Body of pancreas (tissue), 4 donors: ENCODE data around the gene GEMIN4. TPM values are rescaled to one million over a fixed set of nuclear protein-coding genes. Genes with fewer than 3 reads are reported as not detected.

ENCODE experiments used
- ATAC-seq: fragments of 150-250 bp; one replicate; pipeline ENCODE4 v1.9.1; 2016
- DNase-seq, 4 donors: peaks; one replicate each; pipeline ENCODE4 v3.0.0-alpha.2; 2019
- H3K27ac ChIP-seq, 4 donors: fragments of 200-600 bp; sonication (generic); 1 replicate in 3 of 4; 2 replicates in 1 of 4; pipeline versions ENCODE4 v1.5.1 to v1.6.1; 2016 to 2019; ENCODE audit warnings: mild to moderate bottlenecking in 1 of 4, mixed read lengths in 1 of 4, moderate library complexity in 1 of 4
- H3K27me3 ChIP-seq, 2 donors: fragments of 200-600 bp; sonication (generic); one replicate each; pipeline ENCODE4 v1.6.0; 2016; ENCODE audit warnings: mild to moderate bottlenecking in 1 of 2
- H3K36me3 ChIP-seq, 2 donors: fragments of 200-600 bp; sonication (generic); replicated peaks in 1 of 2; 2 replicates each; pipeline ENCODE4 v1.5.1; 2016; ENCODE audit warnings: low read depth in 2 of 2; ENCODE audit not compliant: insufficient read depth in 1 of 2
- H3K4me1 ChIP-seq: fragments of 200-600 bp; sonication (generic); one replicate; pipeline ENCODE4 v1.6.0; 2016
- H3K4me3 ChIP-seq, 2 donors: fragments of 200-600 bp; sonication (generic); 1 replicate in 1 of 2; 2 replicates in 1 of 2; pipeline ENCODE4 v1.5.1; 2016 to 2019
- H3K9me3 ChIP-seq, 3 donors: fragments of 200-600 bp; sonication (generic); 1 replicate in 2 of 3; 2 replicates in 1 of 3; pipeline ENCODE4 v1.5.1; 2016
- POLR2A ChIP-seq, 3 donors: fragments of 450-650 bp; IDR thresholded peaks; one replicate each; pipeline ENCODE4 v1.6.1; 2016; ENCODE audit warnings: antibody characterized with exemption in 3 of 3, mild to moderate bottlenecking in 2 of 3
- WGBS, 2 donors: methylation state at CpG; one replicate each; pipeline ENCODE4 v1.1.5; 2017; 5-methylcytosine and 5-hydroxymethylcytosine counted together
- intact Hi-C: fragments of 100-400 bp; cut with DNase I; formaldehyde crosslinking; loops from one replicate; pipeline ENCODE4 v1.15.1; 2023
- total RNA-seq, 2 donors: library from RNA; depleted of rRNA; stranded (reverse); fragments of >200 nt; gene quantifications; one replicate each; pipeline ENCODE4 v1.1.0, GENCODE V29; 2016
- TF ChIP-seq, protein P1 (sequence below), 7 experiments: fragments of 450-650 bp in 4 of 7; fragments of 200-600 bp in 3 of 7; sonication (generic) in 3 of 7; IDR thresholded peaks; one replicate each; pipeline ENCODE4 v1.5.1; 2016 to 2019; ENCODE audit warnings: antibody characterized with exemption in 7 of 7

GEMIN4 gene
- total RNA-seq, 2 donors from 2014 or later, result 5.6 to 7.3 TPM

DNA sequence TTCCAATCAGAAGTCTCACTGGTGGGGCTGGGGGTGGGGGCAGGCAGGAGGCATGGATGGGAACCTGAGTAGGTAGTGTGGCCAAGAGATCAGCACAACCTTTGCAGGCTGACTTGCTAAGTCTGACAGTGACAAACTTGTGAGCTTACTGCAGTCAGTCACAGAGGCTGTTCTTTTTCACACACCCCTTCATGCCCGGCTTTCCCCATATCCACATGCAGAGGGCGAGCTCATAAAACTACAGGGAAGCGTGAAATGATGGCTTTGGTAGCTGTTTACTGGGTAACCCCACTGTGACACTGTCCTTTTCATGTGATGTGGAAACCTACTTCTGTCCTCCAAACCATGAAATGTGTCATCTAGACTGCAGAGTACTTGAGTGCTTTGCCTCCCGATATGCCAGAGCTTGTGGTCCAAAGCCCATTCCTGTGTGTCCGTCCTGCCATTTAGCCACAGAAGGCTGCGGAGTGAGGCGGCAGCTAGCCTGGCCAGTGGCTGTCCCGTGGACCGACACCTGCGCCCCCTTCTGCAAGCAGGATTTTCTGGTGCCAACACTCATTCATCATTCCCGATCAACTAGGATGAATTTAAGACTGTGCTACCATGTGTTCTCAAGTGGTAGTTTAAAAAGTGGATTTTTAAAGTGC is 9.8 kb downstream of the GEMIN4 start:
- DNase-seq (no peak), ATAC-seq (no peak)
- Histone ChIP-seq H3K27ac (no peak overlapping the region), H3K36me3 (peaks cover 7 to 20% of the 10 kb centered on the region in 2 donors), H3K4me1 (no peaks in the 10 kb centered on the region), H3K9me3 (no peaks in the 10 kb centered on the region), H3K4me3 (no peak overlapping the region), H3K27me3 (no peaks in the 10 kb centered on the region)
- intact Hi-C loops, result no loop called here
- no peak for TF ChIP-seq POLR2A (IDR thresholded peaks at IDR 0.05)
- TF ChIP-seq, protein P1, sequence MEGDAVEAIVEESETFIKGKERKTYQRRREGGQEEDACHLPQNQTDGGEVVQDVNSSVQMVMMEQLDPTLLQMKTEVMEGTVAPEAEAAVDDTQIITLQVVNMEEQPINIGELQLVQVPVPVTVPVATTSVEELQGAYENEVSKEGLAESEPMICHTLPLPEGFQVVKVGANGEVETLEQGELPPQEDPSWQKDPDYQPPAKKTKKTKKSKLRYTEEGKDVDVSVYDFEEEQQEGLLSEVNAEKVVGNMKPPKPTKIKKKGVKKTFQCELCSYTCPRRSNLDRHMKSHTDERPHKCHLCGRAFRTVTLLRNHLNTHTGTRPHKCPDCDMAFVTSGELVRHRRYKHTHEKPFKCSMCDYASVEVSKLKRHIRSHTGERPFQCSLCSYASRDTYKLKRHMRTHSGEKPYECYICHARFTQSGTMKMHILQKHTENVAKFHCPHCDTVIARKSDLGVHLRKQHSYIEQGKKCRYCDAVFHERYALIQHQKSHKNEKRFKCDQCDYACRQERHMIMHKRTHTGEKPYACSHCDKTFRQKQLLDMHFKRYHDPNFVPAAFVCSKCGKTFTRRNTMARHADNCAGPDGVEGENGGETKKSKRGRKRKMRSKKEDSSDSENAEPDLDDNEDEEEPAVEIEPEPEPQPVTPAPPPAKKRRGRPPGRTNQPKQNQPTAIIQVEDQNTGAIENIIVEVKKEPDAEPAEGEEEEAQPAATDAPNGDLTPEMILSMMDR (IDR thresholded peaks at IDR 0.05), result no peak
- 92 to 94% methylated on average over 11 of the region's 11 CpGs for WGBS, 2 donors

DNA sequence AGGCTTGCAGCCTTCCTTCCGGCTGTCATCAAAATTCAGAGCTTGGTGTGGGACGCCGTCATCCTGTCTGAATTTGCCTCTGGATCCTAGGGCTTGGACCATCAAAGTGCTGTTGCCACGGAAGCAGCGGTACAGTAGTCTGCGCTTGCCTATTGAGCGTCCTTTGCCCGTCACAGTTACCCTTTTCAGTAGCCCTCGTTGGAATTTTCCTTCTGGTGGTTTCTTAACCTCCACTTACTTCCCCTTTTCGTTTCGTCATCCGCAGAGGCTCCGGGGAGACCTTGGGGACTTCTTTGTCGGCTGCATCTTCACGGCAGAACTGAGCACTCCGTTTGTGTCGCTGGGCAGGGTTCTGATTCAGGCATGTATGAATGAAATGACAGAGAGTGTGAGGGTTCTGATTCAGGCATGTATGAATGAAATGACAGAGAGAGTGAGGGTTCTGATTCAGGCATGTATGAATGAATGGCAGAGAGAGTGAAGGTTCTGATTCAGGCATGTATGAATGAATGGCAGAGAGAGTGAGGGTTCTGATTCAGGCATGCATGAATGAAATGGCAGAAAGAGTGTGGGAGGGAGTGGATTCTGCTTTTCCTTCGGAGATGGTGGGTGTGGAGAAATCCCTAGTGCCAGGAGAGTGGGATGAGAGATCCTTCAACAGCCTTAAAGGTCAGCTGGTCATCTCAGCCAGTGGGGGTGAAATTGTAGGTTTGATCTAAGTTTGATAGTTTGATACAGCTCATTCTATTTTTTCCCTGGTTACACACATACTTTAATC is 11.6 kb downstream of the GEMIN4 start:
- Histone ChIP-seq H3K4me1 (no peaks in the 10 kb centered on the region), H3K9me3 (no peaks in the 10 kb centered on the region), H3K27ac (no peak overlapping the region), H3K36me3 (peaks cover 6 to 7% of the 10 kb centered on the region in 2 donors), H3K27me3 (no peaks in the 10 kb centered on the region), H3K4me3 (no peak overlapping the region)
- TF ChIP-seq, protein P1 (IDR thresholded peaks at IDR 0.05), result no peak
- DNase-seq (peak in 1 of 4 donors; percentile 40), ATAC-seq (no peak)
- intact Hi-C loops, result no loop called here
- 63 to 90% methylated on average over 18 of the region's 18 CpGs for WGBS, 2 donors

DNA sequence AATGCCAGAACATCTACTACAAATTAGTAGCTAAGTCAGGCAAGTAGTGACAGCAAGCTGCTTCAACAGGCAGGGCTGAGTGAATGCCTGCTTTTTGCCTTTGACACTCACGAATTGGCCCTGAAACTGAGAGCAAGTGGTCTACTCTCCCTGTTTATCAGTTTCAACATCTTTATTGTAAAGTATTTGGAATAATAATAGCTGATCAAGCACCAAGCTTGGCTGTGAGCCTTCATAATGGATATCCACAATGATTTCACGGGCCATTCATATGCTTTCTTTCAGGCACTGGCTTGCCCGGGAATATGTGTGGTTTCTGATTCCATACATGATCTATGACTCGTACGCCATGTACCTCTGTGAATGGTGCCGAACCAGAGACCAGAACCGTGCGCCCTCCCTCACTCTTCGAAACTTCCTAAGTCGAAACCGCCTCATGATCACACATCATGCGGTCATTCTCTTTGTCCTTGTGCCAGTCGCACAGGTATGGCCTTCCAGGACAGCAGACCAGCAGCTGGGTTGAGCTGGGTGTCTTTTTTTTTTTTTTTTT is 14.4 kb downstream of the GEMIN4 start:
- WGBS, 2 donors, result 94 to 95% methylated on average over 13 of the region's 13 CpGs
- Histone ChIP-seq H3K4me1 (peaks cover 9% of the 10 kb centered on the region), H3K9me3 (no peaks in the 10 kb centered on the region), H3K4me3 (no peak overlapping the region), H3K27ac (no peak overlapping the region), H3K27me3 (no peaks in the 10 kb centered on the region), H3K36me3 (peaks cover 6 to 7% of the 10 kb centered on the region in 2 donors)
- TF ChIP-seq, protein P1 (IDR thresholded peaks at IDR 0.05), result no peak
- no peak for TF ChIP-seq POLR2A (IDR thresholded peaks at IDR 0.05)
- intact Hi-C loops, result no loop called here
- ATAC-seq, result no peak
- no peak for DNase-seq

DNA sequence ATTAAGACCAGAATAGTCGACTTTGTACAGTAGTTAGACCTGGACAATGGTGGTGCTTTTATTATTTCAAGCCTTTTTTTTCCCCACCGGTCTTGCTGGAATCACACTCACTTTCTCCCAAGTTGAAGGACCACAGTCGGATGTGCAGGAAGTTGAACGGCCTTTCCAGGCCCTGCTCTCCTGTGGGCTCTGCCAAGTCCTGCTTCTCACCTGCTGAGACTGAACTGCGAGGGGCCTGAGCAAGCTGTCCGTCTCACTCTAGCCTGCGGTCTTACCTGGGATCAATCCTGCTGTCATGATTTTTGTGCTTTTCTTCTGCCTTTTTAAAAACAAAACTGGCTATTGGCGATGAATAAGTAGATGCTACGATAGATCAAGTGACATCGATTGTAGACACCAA is 18.3 kb downstream of the GEMIN4 start:
- TF ChIP-seq POLR2A (IDR thresholded peaks at IDR 0.05), result no peak
- TF ChIP-seq, protein P1 (IDR thresholded peaks at IDR 0.05), result no peak
- no peak for DNase-seq
- Histone ChIP-seq H3K27ac (peak overlapping the region in 1 of 4 donors; percentile 76), H3K4me1 (peaks cover 19% of the 10 kb centered on the region), H3K36me3 (no peaks in the 10 kb centered on the region), H3K27me3 (no peaks in the 10 kb centered on the region), H3K9me3 (no peaks in the 10 kb centered on the region), H3K4me3 (no peak overlapping the region)
- intact Hi-C loops, result no loop called here
- no peak for ATAC-seq
- 83 to 86% methylated on average over 10 of the region's 10 CpGs for WGBS, 2 donors
